EH (cell line): ENCODE data around the gene SH2D5.

Source experiments
- DNase-seq: peaks from one replicate; pipeline ENCODE4 v3.0.0-alpha.2; 2015; ENCODE audit warnings: low read depth

SH2D5 gene

GRCh38 chr1:20732588-20733359, at the start of gene SH2D5:
SH2D5 (minus strand) TSS chr1:20732703; CDS start chr1:20728044, 4,659 bp downstream.
- DNase-seq = peak; percentile 98

DNA sequence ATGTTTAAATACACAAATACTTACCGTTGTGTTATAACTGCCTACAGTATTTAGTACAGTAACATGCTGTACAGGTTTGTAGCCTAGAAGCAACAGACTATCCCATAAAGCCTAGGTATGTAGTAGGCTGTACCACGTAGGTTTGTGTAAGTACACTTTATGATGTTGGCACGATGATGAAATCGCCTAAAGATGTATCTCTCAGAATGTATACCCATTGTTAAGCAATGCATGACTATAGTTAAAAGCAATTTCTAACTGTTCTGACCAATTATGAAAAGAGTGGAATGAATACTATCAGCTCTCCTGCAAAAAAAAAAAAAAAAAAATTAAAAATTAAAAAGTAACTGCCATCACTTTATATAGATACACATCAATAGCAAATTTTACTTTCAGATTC, 43.2 kb upstream of the SH2D5 start:
- DNase-seq = no peak

DNA sequence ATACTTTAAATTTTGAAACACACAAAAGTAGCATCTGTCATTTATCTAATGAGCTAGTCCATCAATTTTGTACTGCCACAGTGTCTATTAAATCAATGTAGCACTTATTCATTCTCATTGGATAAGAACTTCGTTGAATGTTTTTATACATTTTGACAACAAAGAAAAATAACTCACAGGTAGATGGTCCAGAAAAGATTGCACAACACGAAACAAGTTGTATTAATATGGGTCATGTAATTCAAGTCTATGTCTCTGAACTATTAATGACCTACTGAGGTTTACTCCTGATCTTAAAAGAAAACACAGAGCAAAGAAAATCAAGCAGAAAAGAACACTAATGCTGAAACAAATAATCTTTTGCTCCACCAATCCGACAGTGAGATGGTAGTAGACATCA, 39.3 kb upstream of the SH2D5 start:
- no peak for DNase-seq

DNA sequence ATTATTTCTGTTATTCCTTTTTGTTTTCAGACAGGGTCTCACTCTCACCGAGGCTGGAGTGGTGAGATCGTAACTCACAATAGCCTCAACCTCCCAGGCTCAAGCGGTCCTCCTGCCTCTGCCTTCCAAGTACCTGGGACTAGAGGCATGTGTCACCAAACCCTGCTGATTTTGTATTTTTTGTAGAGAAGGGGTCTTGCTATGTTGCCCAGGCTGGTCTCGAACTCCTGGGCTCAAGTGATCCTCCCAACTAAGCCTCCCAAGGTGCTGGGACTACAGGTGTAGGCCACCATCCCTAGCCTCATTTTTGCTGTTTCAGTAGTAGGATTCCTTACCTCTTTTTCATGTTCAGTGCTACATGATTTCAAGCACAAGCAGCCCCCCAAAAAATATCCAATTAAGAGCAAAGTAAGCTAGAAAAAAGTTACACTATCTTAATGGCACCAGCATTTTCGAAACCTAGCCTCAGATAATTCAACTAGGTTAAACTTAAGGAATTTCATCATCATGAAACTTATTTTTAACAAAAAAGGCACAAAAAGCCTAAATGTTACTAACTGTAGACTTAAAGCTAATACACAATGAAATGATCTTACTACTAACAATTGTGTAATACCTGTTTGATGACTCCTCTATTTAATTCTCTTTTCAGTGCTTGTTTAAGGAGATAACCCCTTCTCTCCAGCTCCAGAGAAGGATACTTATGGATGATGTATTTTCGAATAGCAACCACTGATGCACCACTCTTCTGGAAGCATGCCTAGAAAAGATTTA, 38.0 kb upstream of the SH2D5 start:
- no peak for DNase-seq

DNA sequence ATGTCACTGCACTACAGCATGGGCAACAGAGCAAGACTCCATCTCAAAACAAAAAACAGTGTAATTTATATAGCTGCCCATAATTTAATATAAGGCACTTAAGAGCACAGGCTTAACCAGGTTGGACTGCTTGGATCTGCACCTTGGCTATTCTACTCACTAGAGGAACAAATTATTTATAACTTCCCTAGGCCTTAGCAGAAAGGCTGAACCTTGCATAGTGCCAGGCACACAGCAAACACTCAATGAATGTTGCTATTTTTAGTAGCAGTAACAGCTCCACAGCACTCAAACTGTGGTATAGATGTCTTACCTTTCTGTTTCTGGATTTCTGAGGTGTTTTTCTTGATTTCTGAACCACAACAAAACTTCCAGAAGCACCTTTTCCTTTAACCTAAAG, 34.8 kb upstream of the SH2D5 start:
- no peak for DNase-seq

DNA sequence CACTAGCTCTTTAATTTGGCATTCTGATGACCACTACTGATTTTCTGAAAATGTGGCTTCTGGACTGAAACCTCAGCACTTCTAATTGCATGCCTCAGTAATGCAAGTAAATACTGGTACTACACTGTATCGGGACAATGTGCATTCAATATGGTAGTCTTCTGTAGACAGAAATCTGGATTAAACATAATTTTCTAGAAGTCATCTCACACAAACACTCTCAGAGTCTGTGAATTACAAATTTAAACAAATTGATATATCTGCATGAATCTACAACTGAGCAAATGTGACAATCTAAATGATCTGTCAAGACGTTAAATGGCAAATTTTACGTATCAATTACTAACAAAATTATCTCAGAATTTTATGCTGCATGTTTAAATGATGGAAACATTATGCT, 30.9 kb upstream of the SH2D5 start:
- no peak for DNase-seq

GRCh38 chr1:20760322-20760721, 27.8 kb upstream of the SH2D5 start:
- DNase-seq = no peak

- peak; percentile 45 for DNase-seq
Observed at GRCh38 chr1:20753589-20753988, 21.1 kb upstream of the SH2D5 start.

GRCh38 chr1:20751462-20751990, 19.0 kb upstream of the SH2D5 start:
- no peak for DNase-seq

- peak; percentile 30 for DNase-seq
Observed at GRCh38 chr1:20742671-20743070, 10.2 kb upstream of the SH2D5 start.

DNA sequence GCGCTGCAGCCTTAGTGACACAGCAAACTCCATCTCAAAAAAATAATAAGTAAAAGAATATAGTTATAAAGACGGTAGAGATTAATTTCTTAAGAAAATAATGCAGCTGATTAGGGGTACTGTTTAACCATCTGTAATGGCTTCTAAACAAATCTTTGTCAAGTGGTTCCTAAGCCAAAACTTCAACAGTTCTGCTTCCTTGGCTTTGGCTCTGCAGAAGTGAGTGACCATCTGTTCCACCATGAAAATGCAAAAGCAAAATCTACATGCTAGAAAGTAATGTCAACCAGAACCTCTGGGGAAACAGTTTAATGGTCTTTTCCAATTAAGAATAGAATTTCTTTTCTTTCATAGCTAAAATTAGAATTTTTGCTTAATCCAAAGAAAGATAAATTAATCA, 8.3 kb upstream of the SH2D5 start:
- DNase-seq = no peak

- DNase-seq = peak; percentile 92
Observed at GRCh38 chr1:20739225-20739624, 6.7 kb upstream of the SH2D5 start.

GRCh38 chr1:20735581-20736111, 3.1 kb upstream of the SH2D5 start:
- no peak for DNase-seq

DNA sequence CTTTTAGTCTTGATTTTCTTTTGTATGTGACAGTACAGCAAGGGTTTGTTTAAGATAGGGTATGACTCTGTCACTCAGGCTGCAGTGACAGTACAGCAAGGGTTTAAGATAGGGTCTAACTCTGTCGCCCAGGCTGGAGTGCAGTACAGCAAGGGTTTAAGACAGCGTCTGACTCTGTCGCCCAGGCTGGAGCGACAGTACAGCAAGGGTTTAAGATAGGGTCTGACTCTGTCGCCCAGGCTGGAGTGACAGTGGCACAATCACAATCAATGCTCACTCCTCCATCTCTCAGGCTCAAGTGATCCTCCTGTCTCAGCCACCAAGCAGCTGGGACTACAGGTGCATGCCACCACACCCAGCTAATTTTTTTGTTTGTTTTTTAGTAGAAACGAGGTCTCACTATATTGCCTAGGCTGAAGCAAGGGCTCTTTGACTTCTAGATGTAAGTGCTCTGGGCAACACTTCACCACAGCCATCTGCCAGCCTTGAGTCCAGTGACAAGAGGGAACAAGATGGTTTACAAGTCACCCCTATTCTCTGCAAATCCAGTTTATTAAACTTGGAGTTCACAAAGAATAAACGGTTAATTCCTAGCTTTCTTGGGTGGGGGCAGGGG, 965 bp upstream of the SH2D5 start:
- no peak for DNase-seq

DNA sequence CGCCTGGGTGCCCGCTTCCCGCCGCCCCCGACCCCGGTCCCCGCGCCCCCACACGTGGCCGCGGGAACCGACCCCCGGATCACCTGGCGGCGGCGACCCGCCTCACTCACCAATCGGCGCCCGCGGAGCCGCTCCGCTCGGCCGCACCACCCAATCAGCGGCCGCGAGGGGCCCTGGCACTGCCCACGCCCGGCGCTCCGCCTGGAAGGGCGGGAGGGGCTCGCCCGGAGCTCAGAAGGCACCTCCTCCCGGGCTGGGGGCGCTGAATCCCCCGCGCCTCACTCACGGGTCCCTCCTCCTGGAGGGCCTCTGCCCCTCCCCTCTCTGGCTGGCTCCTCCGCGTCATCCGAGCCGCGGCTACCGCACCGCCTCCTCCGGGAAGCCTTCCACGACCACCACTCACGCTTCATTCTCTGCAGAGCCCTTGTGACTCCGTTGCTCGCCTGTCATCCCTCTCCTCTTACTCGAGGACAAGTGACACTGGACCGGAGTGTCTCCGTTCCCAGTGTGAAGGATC, 374 bp downstream of the SH2D5 start:
- peak; percentile 72 for DNase-seq

GRCh38 chr1:20731057-20731991, 1.2 kb downstream of the SH2D5 start:
- no peak for DNase-seq

- no peak for DNase-seq
Observed at GRCh38 chr1:20730690-20731056, 1.8 kb downstream of the SH2D5 start.

DNA sequence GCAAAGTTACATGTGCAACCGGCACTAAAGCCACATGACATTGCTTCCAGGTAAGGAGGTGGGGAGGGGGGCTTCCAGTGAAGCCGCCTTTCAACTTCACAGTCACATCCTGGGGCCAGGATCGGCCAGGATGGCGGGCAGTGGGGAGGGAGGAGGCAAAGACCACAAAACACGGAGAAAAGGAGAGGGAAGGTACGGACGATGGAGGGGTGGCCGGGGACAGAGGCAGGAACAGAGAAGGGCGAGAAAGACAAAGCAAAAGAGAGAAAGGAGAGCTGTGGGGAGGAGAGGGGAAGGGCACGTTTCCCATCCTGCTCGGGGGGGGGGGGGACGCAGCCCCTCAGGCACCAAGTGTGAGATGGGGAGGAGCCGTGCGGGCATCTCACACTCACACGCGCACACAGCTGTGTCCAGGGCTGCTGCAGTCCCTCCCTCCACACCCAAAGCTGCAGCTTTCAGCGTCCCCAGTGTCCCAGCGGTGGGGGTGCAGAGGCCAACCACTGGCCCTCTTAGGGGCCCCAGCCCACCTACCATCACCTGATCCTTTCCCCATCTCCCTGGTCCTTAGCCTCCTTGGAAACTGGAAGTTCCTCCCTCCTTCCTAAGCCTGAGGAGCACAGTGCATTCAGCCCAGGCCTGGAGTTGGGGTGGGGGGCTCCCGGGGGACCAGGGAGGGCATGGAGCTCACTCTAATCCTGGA, 2.4 kb downstream of the SH2D5 start:
- no peak for DNase-seq

DNA sequence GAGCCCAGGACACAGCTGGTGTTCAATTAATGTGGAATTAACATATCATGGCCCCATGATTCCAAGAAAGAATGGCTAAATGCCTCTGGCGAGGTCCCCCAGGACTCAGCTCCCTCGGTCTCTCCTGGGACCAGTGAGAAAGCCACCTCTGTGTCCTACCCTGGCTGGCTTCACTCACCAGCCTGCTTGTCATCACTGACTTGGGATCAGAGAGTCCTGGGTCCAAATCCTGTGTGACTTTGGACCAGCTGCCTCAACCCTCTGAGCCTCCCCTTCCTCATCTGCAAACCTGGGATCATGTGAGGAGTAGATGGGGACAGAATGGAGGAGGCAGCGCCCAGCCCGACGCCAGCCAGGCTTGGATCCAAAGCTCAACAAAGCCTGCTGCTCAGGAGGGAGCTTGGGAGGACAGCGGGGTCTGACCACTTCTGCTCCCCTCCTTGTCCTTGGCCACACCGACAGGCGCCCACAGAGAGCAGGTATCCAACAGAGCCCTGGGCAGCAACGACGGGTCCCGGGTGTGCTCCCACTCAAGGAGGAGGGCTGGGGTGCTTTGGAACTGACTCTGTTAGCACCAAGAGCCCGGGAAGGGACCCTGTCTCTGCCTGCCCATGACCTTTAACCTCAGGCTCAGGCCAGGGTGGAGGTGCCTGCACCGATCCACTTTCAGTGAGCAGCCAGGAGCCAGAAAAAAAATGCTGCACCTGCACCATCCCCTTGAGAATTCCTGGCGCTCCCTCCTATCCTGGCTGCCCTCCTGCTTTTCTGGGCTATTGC, 3.2 kb downstream of the SH2D5 start:
- DNase-seq = no peak
